H1 (cell line): ENCODE data around the gene CRADD. TPM values are rescaled to one million over a fixed set of nuclear protein-coding genes. Genes with fewer than 3 reads are reported as not detected.
"Not testable (repeated sequence)": the region's sequence is repeated elsewhere in the genome, so short reads cannot be mapped to it uniquely, and the experiment has no call there.

Source experiments
- CTCF ChIA-PET: fragments of 300-600 bp; sonication (Branson Sonifier 250); formaldehyde crosslinking; loops from one replicate; lab custom pipeline; 2021; ENCODE audit not compliant: partially characterized antibody; lab: Charles Lee
- POLR2A ChIA-PET: fragments of 300-600 bp; sonication (Branson Sonifier 250); formaldehyde crosslinking; loops from one replicate; lab custom pipeline; 2021; ENCODE audit warnings: inconsistent platforms; ENCODE audit not compliant: partially characterized antibody; lab: Charles Lee
- DNase-seq, 2 experiments: peaks; one replicate each; pipeline versions ENCODE4 v3.0.0 to v3.0.0-alpha.2; 2010 to 2022; ENCODE audit warnings: low spot score in 2 of 2, low read depth in 1 of 2, mixed read lengths in 1 of 2
- FAIRE-seq: peaks from 2 replicates; lab custom pipeline; 2011; peaks lifted over from hg19 to GRCh38; lab: Jason Lieb, UNC
- H2AFZ ChIP-seq: 2 replicates; pipeline ENCODE4 v1.8.1; 2012; ENCODE audit warnings: low read length, inconsistent platforms
- H2AK5ac ChIP-seq: 2 replicates; pipeline ENCODE4 v1.6.1; 2013; ENCODE audit warnings: low read depth, low read length
- H2BK120ac ChIP-seq: replicated peaks from 2 replicates; pipeline ENCODE3; 2013; ENCODE audit warnings: low read depth, low read length, inconsistent platforms
- H2BK12ac ChIP-seq: 2 replicates; pipeline ENCODE4 v1.6.1; 2013; ENCODE audit warnings: low read depth, low read length
- H2BK15ac ChIP-seq: 2 replicates; pipeline ENCODE4 v1.6.1; 2013; ENCODE audit warnings: low read length
- H2BK20ac ChIP-seq: 2 replicates; pipeline ENCODE4 v1.6.1; 2013; ENCODE audit warnings: low read length
- H2BK5ac ChIP-seq: 2 replicates; pipeline ENCODE4 v1.6.1; 2013; ENCODE audit warnings: low read depth, low read length
- H3K14ac ChIP-seq: 2 replicates; pipeline ENCODE4 v1.6.1; 2013; ENCODE audit warnings: inconsistent platforms; ENCODE audit not compliant: insufficient read length
- H3K18ac ChIP-seq: 2 replicates; pipeline ENCODE4 v1.6.1; 2013; ENCODE audit warnings: low read length; ENCODE audit errors: extremely low read depth
- H3K23ac ChIP-seq: 2 replicates; pipeline ENCODE4 v1.6.1; 2013; ENCODE audit warnings: inconsistent platforms; ENCODE audit not compliant: insufficient read length
- H3K23me2 ChIP-seq: 2 replicates; pipeline ENCODE4 v1.6.1; 2013; ENCODE audit warnings: low read depth, low read length
- H3K27ac ChIP-seq: 2 replicates; pipeline ENCODE4 v1.6.1; 2011; ENCODE audit warnings: low read depth, low read length, inconsistent platforms
- H3K27me3 ChIP-seq, 4 experiments: replicated peaks in 1 of 4; 1 replicate in 1 of 4; 2 replicates in 3 of 4; pipeline versions ENCODE4 v1.6.1 to v1.8.1; 2011 to 2013; ENCODE audit warnings: low read length in 3 of 4, mild to moderate bottlenecking in 3 of 4, inconsistent platforms in 2 of 4, mixed read lengths in 2 of 4, moderate library complexity in 1 of 4; ENCODE audit not compliant: control insufficient read depth in 3 of 4, insufficient read depth in 3 of 4; ENCODE audit errors: extremely low read depth in 1 of 4
- H3K36me3 ChIP-seq, 4 experiments: 2 replicates each; pipeline versions ENCODE4 v1.6.1 to v1.8.1; 2011 to 2013; ENCODE audit warnings: mild to moderate bottlenecking in 4 of 4, low read length in 3 of 4, moderate library complexity in 2 of 4, control low read depth in 1 of 4, inconsistent platforms in 1 of 4; ENCODE audit not compliant: insufficient read depth in 4 of 4, control insufficient read depth in 2 of 4
- H3K4ac ChIP-seq: replicated peaks from 2 replicates; pipeline ENCODE3; 2013; ENCODE audit warnings: low read length, low read depth, mixed read lengths, inconsistent platforms; ENCODE audit not compliant: insufficient read length
- H3K4me1 ChIP-seq, 4 experiments: replicated peaks in 1 of 4; 1 replicate in 1 of 4; 2 replicates in 3 of 4; pipeline versions ENCODE4 v1.6.1 to v1.8.1; 2011 to 2013; ENCODE audit warnings: low read length in 3 of 4, inconsistent platforms in 2 of 4, mixed read lengths in 1 of 4; ENCODE audit not compliant: insufficient read depth in 4 of 4, control insufficient read depth in 3 of 4
- H3K4me2 ChIP-seq, 2 experiments: 2 replicates each; pipeline versions ENCODE4 v1.6.1 to v1.8.1; 2011 to 2013; ENCODE audit warnings: low read depth in 2 of 2, low read length in 2 of 2, control low read depth in 1 of 2, inconsistent platforms in 1 of 2, mild to moderate bottlenecking in 1 of 2; ENCODE audit not compliant: insufficient read depth in 1 of 2
- H3K4me3 ChIP-seq, 4 experiments: fragments of 200-600, 300-600 bp in 1 of 4; sonication (generic), shearing (Covaris generic), sonication (Bioruptor Twin) in 1 of 4; 2 replicates each; pipeline versions ENCODE4 v1.5.1 to v1.8.1; 2011 to 2016; ENCODE audit warnings: low read length in 4 of 4, low read depth in 3 of 4, control low read depth in 2 of 4, inconsistent platforms in 2 of 4, mild to moderate bottlenecking in 2 of 4, mixed read lengths in 1 of 4, moderate library complexity in 1 of 4; ENCODE audit not compliant: insufficient read depth in 2 of 4; ENCODE audit errors: extremely low read depth in 1 of 4
- H3K56ac ChIP-seq: replicated peaks from 2 replicates; pipeline ENCODE3; 2013; ENCODE audit warnings: low read depth, mild to moderate bottlenecking, mixed read lengths, low read length, inconsistent platforms; ENCODE audit not compliant: insufficient read length
- H3K79me1 ChIP-seq: 2 replicates; pipeline ENCODE4 v1.6.1; 2013; ENCODE audit warnings: low read depth, low read length, control low read depth
- H3K79me2 ChIP-seq, 2 experiments: 2 replicates each; pipeline versions ENCODE4 v1.6.1 to v1.8.1; 2012 to 2013; ENCODE audit warnings: low read length in 2 of 2, mild to moderate bottlenecking in 2 of 2, inconsistent platforms in 1 of 2; ENCODE audit not compliant: insufficient read depth in 2 of 2, control insufficient read depth in 1 of 2
- H3K9ac ChIP-seq, 4 experiments: replicated peaks in 1 of 4; 1 replicate in 1 of 4; 2 replicates in 3 of 4; pipeline versions ENCODE4 v1.6.1 to v1.8.1; 2011 to 2013; ENCODE audit warnings: low read depth in 3 of 4, low read length in 3 of 4, control low read depth in 2 of 4, mild to moderate bottlenecking in 2 of 4, moderate library complexity in 2 of 4, inconsistent platforms in 1 of 4; ENCODE audit errors: extremely low read depth in 1 of 4
- H3K9me3 ChIP-seq, 2 experiments: 2 replicates each; pipeline versions ENCODE4 v1.6.1 to v1.8.1; 2012 to 2013; ENCODE audit warnings: mild to moderate bottlenecking in 2 of 2, moderate library complexity in 2 of 2, control low read depth in 1 of 2, inconsistent platforms in 1 of 2, low read depth in 1 of 2, low read length in 1 of 2, mixed read lengths in 1 of 2; ENCODE audit not compliant: insufficient read depth in 2 of 2
- H4K20me1 ChIP-seq, 2 experiments: replicated peaks in 1 of 2; 2 replicates each; pipeline versions ENCODE3 to v1.8.1; 2011 to 2013; ENCODE audit warnings: inconsistent platforms in 2 of 2, low read length in 2 of 2, mild to moderate bottlenecking in 1 of 2; ENCODE audit not compliant: insufficient read depth in 2 of 2, control insufficient read depth in 1 of 2
- H4K5ac ChIP-seq: 2 replicates; pipeline ENCODE4 v1.6.1; 2013; ENCODE audit warnings: low read length, low read depth, mixed read lengths, inconsistent platforms; ENCODE audit not compliant: insufficient read length
- H4K8ac ChIP-seq: 2 replicates; pipeline ENCODE4 v1.8.0; 2013; ENCODE audit warnings: mild to moderate bottlenecking, moderate library complexity, low read length, inconsistent platforms; ENCODE audit not compliant: insufficient read depth; ENCODE audit errors: extremely low read depth
- H4K91ac ChIP-seq: replicated peaks from 2 replicates; pipeline ENCODE3; 2013; ENCODE audit warnings: low read length, mixed read lengths, inconsistent platforms; ENCODE audit not compliant: insufficient read length
- WGBS, 2 experiments: shearing (Covaris generic) in 1 of 2; methylation state at CpG; one replicate each; pipeline versions ENCODE4 v1.1.6 to v1.1.7; 2013 to 2015; ENCODE audit warnings: low lambda C conversion rate in 2 of 2, mixed read lengths in 2 of 2, inconsistent platforms in 1 of 2, low coverage in 1 of 2, missing lambda C conversion rate in 1 of 2; ENCODE audit not compliant: insufficient replicate concordance in 2 of 2, insufficient coverage in 1 of 2, insufficient read length in 1 of 2; ENCODE audit errors: extremely low coverage in 1 of 2, missing lambda C conversion rate in 1 of 2; 5-methylcytosine and 5-hydroxymethylcytosine counted together
- polyA plus RNA-seq, 7 experiments: library from polyadenylated mRNA; depleted of rRNA in 3 of 7; stranded (reverse) in 5 of 7; unstranded in 2 of 7; fragments of >200 nt in 5 of 7; fragments of 200-250 nt in 2 of 7; gene quantifications; 1 replicate in 5 of 7; 2 replicates in 1 of 7; 4 replicates in 1 of 7; pipeline versions ENCODE4 v1.2.1 to v1.2.3, GENCODE V29; 2011 to 2013; ENCODE audit warnings: missing spikeins in 2 of 7, mixed read lengths in 2 of 7
- total RNA-seq: library from RNA; stranded (reverse); fragmentation: NEBNext Ultra II Directional; extraction: Animal tissue kit (Norgen Biotek cat#: 25700); gene quantifications from 2 replicates; pipeline ENCODE4 v1.2.1, GENCODE V29; 2021

Gene CRADD
- total and polyA plus RNA-seq, 2 of the 8 experiments (the other 6 are each of a cell fraction or from before 2014, with no cell fraction given): 8.1 to 15.4 TPM

- H2AK5ac ChIP-seq, H2BK15ac ChIP-seq, H3K79me1 ChIP-seq, POLR2A ChIA-PET, H3K56ac ChIP-seq, H4K20me1 ChIP-seq, H3K36me3 ChIP-seq, H2BK12ac ChIP-seq, DNase-seq, H3K9ac ChIP-seq, H3K23me2 ChIP-seq, H4K5ac ChIP-seq, H2BK20ac ChIP-seq, H2BK120ac ChIP-seq, H3K27me3 ChIP-seq, H3K4me2 ChIP-seq, H3K14ac ChIP-seq, H3K79me2 ChIP-seq, FAIRE-seq, H3K4ac ChIP-seq, H3K4me1 ChIP-seq, H3K9me3 ChIP-seq, H2BK5ac ChIP-seq, H4K8ac ChIP-seq, H4K91ac ChIP-seq, H3K27ac ChIP-seq, H3K23ac ChIP-seq, H2AFZ ChIP-seq, H3K18ac ChIP-seq, H3K4me3 ChIP-seq: not testable (repeated sequence)
- WGBS, 2 experiments: 81% methylated on average over 2 of the region's 2 CpGs; no CpG with 5 or more reads in 1 of the 2 experiments
- CTCF ChIA-PET: interaction anchor here (0.9 to 3.1 kb wide), 12 partner anchors 11 to 300 kb away, joined by 3 to 17 read pairs (median 4); no protein-coding TSS in a partner anchor
Observed at GRCh38 chr12:93801666-93802065, 124.5 kb downstream of the CRADD start.
